ENCODE data around the gene FAR1.
A peak's percentile ranks its signal among the peaks of the same experiment; 100 is the strongest.

Gene FAR1

GRCh38 chr11:13669544-13670488 is 1.3 kb downstream of the FAR1 start:
- no peak for DNase-seq (ENCODE audit: low read depth)
- TF ChIP-seq CTCF (IDR thresholded peaks at IDR 0.05; ENCODE audit: insufficient read depth, low read depth, low read length, missing control alignments), result no peak
- H3K4me3 ChIP-seq (ENCODE audit: low read depth, low read length), result peak overlapping the region; percentile 97

DNA sequence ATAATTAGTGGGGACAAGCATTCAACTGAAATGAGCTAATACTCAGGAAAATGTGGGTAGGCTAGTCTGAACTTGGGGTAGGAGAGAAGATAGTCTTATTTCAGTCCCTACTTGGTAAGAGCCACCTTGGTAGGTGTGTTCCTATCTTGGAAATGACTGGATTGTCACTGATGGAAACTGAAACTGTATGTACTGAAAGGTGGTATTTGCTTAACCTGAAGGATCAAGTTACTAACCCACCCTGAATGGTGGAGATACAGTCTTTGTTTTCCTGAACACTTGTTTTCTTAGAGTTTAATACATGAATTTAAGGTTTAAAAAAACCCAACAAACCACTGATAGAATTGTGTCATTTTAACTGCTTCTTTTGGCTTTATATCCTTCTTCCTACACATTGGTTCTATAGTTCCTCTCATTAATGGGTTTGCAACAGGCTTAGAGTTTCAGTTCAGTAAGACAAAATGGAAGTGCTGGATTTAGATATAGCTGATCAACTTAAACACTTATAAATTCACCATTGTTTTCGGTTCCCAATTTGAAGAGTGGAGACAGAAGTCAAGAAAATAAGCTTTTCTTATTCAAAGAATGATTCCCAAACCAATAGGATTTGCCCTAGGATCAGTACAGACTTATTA is 4.2 kb downstream of the FAR1 start:
- no peak for TF ChIP-seq CTCF (IDR thresholded peaks at IDR 0.05; ENCODE audit: insufficient read depth, low read depth, low read length, missing control alignments)
- DNase-seq (ENCODE audit: low read depth), result peak; percentile 17

DNA sequence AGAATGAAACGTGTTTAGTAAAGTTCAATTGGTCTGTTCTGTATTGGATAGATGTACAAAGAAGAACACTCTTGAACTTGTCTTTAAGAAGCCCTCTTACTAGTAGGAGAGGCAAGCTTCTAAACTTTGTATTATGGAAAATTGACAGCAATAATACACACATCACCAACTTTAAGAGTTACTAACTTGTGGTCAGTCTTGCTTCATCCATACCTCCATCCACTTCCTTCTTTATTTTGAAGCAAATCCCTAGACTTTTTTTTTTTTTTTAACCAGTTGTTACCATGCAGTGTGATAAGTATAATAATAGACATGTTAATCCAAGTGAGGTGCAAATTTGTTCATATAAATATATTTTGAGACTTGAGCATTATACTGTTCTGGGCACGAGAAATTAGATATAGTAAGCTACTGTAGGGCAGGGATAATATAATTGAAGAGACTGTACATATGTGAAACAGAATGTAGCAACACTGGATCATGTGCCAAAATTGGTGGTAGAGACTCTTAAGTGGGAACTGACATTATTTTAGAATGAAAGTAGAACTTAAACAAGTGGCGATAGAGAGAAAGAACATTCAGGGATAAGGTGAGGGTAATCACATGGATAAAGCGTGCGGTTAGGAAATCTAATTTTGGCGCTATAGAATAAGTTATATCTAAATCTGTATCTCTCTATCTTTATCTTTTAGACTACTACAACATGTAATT is 6.5 kb downstream of the FAR1 start:
- no peak for TF ChIP-seq CTCF (IDR thresholded peaks at IDR 0.05; ENCODE audit: insufficient read depth, low read depth, low read length, missing control alignments)
- no peak for DNase-seq (ENCODE audit: low read depth)
- no peak overlapping the region for H3K4me3 ChIP-seq (ENCODE audit: low read depth, low read length)

More for the DNA sequence above, 4.2 kb downstream of the FAR1 start:
- no peak overlapping the region for H3K4me3 ChIP-seq (ENCODE audit: low read depth, low read length)

- H3K4me3 ChIP-seq (ENCODE audit: low read depth, low read length), result no peak overlapping the region
- no peak for DNase-seq (ENCODE audit: low read depth)
- no peak for TF ChIP-seq CTCF (IDR thresholded peaks at IDR 0.05; ENCODE audit: insufficient read depth, low read depth, low read length, missing control alignments)
Measured at GRCh38 chr11:13676576-13676975, 8.1 kb downstream of the FAR1 start.

GRCh38 chr11:13679768-13680167 is 11.3 kb downstream of the FAR1 start:
- DNase-seq (ENCODE audit: low read depth), result no peak
- TF ChIP-seq CTCF (IDR thresholded peaks at IDR 0.05; ENCODE audit: insufficient read depth, low read depth, low read length, missing control alignments), result no peak
- H3K4me3 ChIP-seq (ENCODE audit: low read depth, low read length), result no peak overlapping the region

- DNase-seq (ENCODE audit: low read depth), result peak; percentile 41
- TF ChIP-seq CTCF (IDR thresholded peaks at IDR 0.05; ENCODE audit: insufficient read depth, low read depth, low read length, missing control alignments), result no peak
- H3K4me3 ChIP-seq (ENCODE audit: low read depth, low read length), result no peak overlapping the region
Measured at GRCh38 chr11:13680501-13681264, 12.2 kb downstream of the FAR1 start.

All from GM12865 (cell line).